NCI-H2029 (cell line): ENCODE measurements around the gene SHH.

ENCODE experiments used
- DNase-seq: peaks from one replicate; lab custom pipeline; 2025; lab: John Stamatoyannopoulos, UW

The SHH gene

GRCh38 chr7:155806096-155806871, 6.0 kb downstream of the SHH start:
- no peak for DNase-seq

GRCh38 chr7:155805826-155806095, 6.5 kb downstream of the SHH start:
- DNase-seq, result no peak

DNA sequence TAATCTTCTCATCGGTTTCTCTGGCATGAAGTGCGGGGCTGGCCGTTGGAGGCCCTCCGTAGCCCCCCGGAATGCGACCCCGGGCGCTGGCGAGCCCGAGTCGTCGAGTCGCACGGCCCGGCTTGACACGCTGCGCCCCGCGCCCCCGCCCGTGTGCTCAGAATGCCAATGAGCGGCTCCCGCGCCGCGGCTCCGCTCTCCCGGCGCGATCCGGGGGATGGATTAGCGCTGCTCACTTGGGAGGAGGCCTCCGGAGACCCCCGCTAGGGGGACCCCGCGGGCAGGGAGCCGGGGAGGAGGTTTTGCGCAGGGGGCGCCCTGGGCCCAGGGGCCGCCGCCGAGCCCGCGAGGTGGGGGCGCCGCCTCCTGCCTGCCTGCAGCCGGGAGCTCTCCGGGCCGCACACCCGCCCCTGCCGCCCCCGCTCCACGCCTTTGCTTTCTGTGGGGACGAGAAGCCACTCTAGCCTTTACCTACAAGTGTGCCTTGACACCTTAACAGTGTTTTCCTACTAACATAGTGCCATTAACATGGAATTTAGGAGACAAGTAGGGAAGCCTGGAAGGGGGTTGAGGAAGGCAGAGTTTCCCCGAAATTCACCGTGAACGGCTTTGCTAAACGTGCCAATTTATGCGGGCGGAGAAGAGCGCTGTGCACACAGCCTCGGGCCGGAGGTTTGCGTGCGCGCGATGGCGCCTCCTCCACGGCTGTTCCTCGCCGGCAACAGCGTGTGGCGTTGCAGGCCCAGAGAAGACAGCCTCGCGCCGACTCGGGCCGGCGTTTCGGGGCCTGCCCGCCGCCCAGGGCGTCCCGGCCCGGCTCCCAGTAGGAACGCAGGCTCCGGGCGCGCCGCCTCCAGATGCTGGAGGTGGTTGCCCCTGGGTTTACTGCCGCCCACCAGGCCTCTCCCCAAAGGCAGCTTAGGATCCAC, 7.1 kb downstream of the SHH start:
- peak; percentile 36 for DNase-seq

DNA sequence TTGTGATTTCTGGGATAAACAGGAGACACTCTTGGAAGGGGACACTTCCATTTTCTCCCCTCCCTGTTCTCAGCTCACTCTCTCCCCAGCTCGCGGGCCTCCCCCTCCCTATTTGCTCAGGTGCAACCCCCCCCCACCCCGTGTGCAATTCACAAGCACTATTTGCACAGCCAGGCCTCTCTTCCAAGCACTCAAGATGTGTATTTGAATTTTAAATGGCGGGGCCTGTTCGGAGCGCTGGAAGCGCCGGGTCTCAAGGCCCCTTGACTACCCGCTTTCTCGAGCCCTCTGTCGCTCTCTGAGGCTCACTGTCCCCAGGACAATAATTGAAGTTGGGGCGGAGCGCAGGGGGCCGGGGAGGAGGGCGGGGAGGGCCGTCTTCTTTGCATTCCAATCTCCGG, 7.8 kb downstream of the SHH start:
- peak; percentile 16 for DNase-seq

GRCh38 chr7:155803418-155804376, 8.6 kb downstream of the SHH start:
- DNase-seq, result peak; percentile 51

GRCh38 chr7:155802906-155803417, 9.3 kb downstream of the SHH start:
- DNase-seq, result no peak

DNA sequence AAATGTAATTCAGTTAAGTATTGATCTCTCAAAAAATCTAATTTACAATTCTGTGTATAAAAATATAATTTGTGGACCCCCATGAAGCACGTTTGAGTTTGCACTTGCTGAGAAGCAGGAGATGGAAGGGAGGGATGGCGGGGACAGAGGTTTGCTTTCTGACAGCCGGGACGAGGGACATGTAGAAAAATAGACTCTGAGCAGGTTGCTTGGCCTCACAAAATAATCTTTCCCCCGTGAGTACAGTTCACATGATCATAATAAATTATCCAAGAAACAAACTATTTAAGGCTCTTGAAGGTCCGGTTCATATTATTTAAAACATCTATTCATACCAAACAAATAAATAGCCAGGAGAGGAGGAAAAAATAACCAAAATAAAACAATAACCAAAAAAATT, 10.0 kb downstream of the SHH start:
- no peak for DNase-seq

GRCh38 chr7:155800741-155801267, 11.5 kb downstream of the SHH start:
- no peak for DNase-seq

GRCh38 chr7:155800301-155800700, 12.0 kb downstream of the SHH start:
- DNase-seq, result no peak

GRCh38 chr7:155799514-155799913, 12.7 kb downstream of the SHH start:
- peak; percentile 24 for DNase-seq

- peak; percentile 47 for DNase-seq
Observed at GRCh38 chr7:155798673-155799439, 13.4 kb downstream of the SHH start.

GRCh38 chr7:155797262-155798250, 14.7 kb downstream of the SHH start:
- DNase-seq, result no peak

DNA sequence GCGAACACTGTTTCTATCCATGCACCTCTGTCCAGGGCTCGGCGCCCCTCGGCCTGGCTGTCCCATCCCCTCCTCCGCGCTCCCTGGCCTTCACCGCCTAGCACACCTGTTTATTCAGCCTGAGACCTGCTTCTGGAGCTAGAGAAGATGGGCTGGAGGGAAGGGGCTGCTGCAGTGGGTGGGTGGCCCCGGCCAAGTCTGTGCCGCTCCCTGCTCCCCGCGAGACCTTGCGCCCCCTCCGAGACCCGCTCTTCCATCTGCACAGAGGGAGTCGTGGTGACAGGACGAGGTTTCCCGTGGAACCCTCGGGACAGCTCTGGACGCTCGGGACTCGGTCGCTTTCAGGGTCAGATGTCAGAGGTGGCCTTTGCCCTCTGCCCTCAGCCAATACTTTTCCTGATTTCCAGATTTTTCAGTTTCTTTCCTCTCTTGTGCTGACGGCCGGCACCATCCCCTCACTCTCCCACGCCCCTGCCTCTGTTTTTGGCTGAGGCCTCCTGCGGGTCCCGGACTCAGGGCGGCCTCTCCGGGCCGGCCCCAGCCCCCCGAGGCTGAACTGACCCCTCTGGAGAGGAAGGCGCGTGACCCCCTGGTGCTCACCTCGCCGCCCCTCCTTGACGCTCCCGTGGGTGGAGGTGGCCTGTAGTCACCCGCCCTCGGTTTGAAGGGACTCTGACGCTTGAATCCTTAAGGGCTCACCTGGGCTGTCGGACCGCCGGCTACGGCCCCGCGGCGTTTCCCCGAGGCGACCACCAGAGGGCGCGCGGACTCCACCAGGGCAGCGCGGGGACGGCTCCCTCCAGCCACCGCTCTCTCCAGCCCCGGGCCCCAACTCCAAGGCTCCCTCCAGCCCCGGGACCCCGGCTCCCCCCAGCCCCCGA, 15.6 kb downstream of the SHH start:
- DNase-seq, result peak; percentile 9

GRCh38 chr7:155795951-155796350, 16.3 kb downstream of the SHH start:
- DNase-seq, result no peak

DNA sequence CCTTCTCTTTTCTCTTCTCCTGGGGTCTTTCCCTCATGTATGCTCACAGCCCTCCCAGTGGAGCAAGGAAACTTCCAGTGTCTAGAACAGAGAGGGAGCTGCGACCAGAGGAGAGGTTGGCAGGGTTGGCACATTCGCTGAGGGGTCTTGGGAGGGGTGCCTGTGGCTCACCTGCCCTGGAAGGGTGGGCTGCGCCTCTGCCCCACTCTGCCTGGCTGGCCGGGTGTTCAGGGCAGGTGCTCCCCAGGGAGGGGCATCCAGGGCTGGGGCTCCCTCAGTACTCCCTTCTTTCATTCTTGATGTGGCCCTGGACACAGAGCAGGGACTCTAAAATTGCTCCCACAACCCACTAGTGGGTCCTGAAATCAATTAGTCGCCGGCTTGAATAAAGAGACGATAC, 16.9 kb downstream of the SHH start:
- DNase-seq, result no peak

DNA sequence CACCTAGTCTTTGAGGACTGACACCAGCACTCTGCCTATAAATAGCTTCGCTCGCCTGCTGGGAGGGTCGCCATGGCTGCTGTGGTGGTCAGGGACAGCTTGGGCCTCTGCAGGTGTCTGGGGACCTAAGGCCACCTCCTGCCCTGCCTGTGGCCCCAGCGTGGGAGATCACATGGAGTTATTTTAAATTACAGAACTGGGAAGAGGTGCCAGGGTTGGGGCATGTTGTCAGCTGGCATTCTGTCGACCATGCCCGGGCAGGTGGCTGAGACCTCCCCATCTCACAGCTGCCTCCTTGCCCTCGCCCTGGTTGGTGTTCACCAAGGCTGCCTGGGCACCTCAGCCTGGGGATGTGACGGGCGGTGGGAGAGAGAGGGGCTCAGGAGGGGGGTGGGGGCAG, 18.1 kb downstream of the SHH start:
- DNase-seq, result no peak

DNA sequence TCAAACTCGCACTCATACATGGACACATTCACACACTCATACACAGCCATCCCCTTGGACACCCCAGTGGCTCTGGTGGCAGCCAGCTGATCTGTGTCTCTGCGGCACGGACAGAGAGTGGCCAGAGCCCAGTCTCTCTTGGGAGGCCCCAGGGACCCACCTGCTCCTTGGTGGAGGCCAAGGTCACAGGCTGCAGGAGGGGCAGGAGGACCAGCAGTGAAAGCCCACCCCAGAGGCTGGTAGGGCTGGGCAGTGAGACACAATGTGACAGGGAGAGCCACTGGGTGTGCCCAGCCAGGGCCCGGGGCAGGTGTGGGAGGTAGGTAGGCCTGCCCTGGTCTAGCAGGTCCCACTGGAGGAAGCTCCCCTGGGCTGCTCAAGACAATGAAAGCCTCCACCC, 18.5 kb downstream of the SHH start:
- DNase-seq, result no peak

- no peak for DNase-seq
Observed at GRCh38 chr7:155792999-155793560, 19.2 kb downstream of the SHH start.
